Limb (tissue), 2 donors: ENCODE data around the gene ZDHHC18.
A peak's percentile ranks its signal among the peaks of the same experiment; 100 is the strongest.

Source experiments
- DNase-seq, 2 donors: peaks; one replicate each; pipeline ENCODE4 v3.0.0-alpha.2; 2016; ENCODE audit errors: extremely low spot score in 2 of 2

Gene ZDHHC18, protein sequence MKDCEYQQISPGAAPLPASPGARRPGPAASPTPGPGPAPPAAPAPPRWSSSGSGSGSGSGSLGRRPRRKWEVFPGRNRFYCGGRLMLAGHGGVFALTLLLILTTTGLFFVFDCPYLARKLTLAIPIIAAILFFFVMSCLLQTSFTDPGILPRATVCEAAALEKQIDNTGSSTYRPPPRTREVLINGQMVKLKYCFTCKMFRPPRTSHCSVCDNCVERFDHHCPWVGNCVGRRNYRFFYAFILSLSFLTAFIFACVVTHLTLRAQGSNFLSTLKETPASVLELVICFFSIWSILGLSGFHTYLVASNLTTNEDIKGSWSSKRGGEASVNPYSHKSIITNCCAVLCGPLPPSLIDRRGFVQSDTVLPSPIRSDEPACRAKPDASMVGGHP

DNA sequence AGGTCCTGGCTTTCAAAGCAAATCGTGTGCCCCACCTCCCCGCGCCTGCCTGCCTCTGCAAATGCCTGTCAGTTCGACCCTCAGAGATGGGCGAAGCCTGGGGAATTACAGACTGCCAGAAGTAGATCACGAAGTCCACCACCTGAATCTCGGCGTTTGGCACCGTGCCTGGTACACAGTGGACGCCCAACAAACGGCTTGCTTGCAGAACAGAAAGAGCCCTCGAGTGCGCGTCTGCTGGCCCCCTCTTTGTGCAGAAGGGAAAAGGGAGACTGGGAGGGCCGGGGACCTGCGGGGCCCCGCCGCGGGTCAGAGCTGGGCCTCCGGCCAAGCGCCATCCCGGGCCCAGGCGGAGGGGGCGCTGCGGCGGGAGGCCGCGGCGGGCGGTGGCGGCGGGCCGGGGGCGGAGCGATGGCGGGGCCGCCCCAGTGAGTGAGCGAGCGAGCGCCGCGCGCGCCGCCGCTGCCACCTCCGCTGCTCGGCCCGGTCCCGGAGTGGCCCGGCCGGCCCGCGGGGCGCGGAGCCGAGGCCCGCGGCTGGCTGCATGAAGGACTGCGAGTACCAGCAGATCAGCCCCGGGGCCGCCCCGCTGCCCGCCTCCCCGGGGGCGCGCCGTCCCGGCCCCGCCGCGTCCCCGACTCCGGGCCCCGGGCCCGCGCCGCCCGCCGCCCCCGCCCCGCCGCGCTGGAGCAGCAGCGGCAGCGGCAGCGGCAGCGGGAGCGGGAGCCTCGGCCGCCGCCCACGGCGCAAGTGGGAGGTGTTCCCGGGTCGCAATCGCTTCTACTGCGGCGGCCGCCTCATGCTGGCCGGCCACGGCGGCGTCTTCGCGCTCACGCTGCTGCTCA lies at the start of gene ZDHHC18:
Gene ZDHHC18 (plus strand): TSS at position 428 of the 845 bp plus-strand sequence. CDS start 117 bp downstream, at position 545.
- DNase-seq, result peak; percentile 54 to 88

DNA sequence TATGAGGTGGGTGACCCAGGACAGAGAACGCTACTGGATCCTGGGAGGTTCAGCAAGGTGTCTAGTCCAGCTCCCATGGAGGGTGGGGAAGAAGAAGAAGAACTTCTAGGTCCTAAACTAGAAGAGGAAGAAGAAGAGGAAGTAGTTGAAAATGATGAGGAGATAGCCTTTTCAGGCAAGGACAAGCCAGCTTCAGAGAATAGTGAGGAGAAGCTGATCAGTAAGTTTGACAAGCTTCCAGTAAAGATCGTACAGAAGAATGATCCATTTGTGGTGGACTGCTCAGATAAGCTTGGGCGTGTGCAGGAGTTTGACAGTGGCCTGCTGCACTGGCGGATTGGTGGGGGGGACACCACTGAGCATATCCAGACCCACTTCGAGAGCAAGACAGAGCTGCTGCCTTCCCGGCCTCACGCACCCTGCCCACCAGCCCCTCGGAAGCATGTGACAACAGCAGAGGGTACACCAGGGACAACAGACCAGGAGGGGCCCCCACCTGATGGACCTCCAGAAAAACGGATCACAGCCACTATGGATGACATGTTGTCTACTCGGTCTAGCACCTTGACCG lies 47.3 kb upstream of the ZDHHC18 start:
- no peak for DNase-seq

DNA sequence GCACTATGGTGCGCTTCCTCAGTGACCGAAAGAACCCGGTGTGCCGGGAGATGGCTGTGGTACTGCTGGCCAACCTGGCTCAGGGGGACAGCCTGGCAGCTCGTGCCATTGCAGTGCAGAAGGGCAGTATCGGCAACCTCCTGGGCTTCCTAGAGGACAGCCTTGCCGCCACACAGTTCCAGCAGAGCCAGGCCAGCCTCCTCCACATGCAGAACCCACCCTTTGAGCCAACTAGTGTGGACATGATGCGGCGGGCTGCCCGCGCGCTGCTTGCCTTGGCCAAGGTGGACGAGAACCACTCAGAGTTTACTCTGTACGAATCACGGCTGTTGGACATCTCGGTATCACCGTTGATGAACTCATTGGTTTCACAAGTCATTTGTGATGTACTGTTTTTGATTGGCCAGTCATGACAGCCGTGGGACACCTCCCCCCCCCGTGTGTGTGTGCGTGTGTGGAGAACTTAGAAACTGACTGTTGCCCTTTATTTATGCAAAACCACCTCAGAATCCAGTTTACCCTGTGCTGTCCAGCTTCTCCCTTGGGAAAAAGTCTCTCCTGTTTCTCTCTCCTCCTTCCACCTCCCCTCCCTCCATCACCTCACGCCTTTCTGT lies 46.0 kb upstream of the ZDHHC18 start:
- no peak for DNase-seq

DNA sequence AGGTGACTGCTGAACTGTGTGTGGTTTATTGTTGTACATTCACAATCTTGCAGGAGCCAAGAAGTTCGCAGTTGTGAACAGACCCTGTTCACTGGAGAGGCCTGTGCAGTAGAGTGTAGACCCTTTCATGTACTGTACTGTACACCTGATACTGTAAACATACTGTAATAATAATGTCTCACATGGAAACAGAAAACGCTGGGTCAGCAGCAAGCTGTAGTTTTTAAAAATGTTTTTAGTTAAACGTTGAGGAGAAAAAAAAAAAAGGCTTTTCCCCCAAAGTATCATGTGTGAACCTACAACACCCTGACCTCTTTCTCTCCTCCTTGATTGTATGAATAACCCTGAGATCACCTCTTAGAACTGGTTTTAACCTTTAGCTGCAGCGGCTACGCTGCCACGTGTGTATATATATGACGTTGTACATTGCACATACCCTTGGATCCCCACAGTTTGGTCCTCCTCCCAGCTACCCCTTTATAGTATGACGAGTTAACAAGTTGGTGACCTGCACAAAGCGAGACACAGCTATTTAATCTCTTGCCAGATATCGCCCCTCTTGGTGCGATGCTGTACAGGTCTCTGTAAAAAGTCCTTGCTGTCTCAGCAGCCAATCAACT lies 45.2 kb upstream of the ZDHHC18 start:
- no peak for DNase-seq

DNA sequence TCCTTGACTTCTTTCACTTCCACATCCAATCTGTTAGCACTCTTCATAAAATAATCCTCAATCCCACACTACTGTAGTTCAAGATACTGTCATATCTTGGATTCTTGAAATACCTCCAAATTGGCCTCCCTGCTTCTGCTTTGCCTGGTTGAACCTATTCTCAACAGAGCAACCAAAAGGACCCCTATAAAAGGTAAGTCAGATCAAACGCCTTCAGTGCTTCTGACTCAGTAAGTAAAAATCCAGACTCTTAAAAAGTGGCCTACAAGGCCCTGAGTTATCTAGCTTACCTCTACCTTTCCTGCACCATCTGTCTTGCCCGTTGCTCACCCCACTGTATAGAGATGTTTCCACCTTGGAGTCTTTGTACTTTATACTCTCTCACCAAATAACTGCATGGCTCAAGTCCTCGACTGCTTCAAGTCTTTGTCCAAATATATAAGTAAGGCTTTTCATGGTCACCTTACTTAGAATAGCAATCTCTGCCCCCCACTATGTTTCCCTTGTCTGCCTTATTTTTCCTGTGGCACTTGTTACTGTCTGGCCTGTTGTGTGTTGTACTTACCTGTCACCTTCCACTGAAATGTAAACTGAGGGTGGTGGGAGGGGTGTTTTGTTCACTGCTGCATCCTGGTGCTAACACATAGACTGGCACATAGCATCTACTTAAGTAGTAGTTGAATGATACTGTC lies 43.8 kb upstream of the ZDHHC18 start:
- no peak for DNase-seq

DNA sequence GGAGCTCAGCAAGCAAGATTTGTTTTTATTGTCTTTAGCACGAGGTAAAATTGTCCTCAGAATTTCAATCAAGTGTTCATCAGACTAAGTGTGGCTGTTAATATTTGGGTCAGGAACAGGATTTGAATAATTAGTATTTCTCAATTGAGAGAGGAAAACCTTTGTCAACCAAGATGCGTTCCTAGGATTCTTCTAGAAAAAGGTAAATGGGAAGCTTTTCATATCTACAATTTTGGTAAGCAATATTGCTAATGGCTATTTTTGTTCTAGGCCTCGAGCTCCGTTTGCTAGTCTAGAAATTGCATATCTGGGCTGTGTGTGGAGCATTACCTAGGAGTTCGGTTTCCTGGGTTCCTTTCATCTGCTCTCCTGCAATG lies 42.9 kb upstream of the ZDHHC18 start:
- DNase-seq, result no peak

DNA sequence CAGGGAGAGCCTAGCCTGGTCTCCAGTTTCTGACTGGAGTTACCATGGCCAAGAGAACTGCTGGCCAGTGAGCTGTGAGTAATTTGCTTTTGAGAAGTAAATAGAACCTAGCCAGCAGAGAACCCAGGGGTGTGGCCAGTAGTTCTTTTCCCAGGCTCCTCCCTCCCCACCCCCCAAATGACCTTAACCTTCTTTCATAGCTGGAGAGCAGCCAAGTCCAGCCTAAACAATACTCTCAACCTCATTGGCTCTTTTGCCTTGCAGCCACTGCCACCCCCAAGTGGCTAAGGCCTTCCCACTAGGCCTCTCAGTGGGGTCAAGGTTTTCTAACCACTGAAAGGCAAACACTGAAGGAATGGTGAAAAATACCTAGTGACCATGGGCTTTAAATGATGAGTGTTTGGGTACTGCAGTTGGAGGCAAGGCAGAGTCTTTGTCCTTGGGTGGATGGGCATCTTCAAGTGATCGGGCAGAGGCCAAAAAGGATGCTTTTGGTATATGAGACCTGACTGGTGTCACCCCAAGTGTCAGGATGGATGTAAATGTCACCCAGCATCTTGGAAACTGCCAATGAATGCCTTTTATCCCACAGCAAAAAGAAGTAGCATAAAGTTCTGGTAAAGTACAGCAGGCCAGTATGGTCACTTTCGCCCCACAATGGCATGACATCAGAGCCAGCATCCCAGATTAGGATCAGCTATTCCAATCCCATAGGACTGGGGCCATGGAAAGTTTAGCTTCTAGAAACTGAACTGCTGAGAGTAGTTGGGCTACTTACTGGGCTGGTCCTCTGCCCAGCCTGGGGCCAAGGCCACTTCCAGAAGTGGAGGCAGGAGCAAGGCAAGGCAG lies 42.2 kb upstream of the ZDHHC18 start:
- no peak for DNase-seq

DNA sequence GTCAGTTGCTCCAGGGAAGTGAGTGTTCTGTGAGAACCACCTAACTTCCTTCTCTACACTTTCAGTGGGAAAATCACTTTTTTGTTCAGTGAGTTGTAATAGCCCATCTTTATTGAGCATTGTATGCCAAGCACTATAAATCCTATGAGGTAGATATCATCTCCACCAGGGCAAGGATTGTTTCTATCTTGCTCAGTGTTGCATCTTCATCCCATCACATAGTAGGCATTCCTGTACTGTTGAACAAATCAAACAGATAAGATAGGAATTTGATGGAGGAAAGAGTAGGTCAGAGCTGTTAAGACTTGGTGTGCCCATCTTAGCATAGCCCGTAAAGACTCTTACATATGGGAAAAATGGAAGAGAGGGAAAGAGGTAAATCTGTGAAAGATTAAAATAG lies 41.6 kb upstream of the ZDHHC18 start:
- DNase-seq, result no peak

DNA sequence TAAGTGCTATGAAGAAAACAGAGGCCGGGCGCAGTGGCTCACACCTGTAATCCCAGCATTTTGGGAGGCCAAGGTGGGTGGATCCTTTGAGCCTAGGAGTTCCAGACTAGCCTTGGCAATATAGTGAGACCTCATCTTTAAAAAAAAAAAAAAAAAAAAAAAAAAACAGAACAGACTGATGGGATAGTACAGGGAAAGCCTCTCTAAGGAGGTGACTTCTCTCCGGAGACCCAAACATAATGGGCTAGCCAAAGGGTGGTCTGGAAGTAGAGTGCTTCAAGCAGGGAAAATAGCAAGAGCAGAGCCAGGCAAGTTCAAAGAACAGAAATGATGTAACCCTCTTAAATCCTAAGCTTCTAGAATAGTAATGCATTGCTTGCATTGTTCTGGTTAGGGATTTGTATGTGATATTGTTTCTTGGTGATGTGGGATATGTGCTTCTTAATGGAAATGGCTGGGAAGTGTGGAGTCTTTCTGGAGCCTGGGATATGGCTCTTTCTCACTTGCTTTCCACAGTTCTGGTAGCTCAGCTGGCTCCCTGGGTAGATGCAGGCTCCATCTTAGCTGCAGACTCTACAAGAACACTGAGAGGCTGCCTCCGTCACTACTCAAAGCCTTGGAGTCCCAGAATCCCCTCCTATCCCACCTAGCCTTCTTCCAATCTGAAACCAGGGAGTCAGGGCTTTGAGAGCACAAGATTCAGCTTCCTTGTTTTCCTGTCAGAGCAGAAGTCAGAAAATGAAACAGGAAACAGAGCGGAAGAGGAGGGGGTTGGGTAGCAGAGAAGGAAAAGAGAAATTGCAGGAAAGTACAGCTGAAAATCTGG lies 40.7 kb upstream of the ZDHHC18 start:
- DNase-seq, result peak in 1 of 2 donors; percentile 25

DNA sequence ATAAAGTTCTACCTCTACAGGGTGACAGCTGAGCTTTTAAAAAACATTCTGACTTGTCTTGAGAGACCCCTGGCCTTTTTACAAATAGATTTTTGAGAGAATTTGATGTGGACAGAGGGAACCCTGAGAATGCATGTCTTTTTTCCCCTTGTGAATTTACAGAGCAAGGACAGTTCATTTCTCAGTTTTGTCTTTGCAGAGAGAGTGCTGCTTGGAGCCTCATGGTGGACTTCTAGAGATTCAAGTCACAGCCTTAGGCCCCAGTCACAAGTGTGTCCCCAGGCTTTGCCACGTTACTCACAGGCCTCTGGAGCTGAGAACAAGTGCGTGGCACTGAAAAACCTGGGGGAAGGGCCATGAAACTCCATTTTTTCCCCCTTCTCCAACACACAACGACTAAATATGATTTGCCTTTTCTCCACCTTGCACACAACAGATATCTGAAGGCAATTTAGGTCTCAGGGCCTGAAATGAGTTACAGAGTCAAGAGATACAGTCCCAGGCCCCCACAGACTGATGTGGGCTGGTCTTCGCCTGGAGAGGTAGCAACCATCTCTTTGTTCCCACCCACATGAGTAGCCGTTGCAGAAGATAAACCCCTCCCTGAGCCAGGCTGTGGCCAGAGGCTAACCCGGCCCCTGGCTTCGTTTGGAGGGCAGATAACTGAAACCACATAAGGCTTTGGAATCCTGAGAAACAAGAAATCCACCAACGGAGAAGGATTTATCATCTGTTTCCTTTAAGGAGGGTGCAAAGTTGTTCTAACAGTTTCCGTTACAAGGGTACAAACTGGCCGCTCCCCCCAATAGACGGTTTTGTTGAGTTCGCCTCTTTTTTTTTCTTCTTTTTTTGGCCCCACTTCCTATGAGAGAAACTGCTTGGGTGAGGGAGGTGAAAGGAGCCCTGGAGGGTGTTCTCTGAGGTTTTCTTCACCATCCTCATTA lies 39.8 kb upstream of the ZDHHC18 start:
- peak; percentile 38 to 45 for DNase-seq

DNA sequence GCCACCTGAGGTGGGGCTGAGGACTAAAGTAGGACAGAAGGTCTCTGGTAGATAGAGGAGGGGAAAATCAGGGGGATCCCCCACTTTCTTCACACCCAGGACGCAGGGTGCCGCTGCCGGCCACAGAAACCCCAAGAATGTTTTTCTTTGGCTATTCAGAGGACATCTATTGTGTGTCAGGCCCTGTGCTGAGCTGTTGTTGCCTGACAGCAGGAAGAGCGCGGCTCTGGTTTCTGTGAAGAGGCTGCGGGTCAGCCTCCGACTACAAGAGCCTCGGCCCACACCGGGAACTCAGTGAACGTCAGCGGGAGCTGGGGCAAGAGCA lies 39.1 kb upstream of the ZDHHC18 start:
- DNase-seq, result no peak

DNA sequence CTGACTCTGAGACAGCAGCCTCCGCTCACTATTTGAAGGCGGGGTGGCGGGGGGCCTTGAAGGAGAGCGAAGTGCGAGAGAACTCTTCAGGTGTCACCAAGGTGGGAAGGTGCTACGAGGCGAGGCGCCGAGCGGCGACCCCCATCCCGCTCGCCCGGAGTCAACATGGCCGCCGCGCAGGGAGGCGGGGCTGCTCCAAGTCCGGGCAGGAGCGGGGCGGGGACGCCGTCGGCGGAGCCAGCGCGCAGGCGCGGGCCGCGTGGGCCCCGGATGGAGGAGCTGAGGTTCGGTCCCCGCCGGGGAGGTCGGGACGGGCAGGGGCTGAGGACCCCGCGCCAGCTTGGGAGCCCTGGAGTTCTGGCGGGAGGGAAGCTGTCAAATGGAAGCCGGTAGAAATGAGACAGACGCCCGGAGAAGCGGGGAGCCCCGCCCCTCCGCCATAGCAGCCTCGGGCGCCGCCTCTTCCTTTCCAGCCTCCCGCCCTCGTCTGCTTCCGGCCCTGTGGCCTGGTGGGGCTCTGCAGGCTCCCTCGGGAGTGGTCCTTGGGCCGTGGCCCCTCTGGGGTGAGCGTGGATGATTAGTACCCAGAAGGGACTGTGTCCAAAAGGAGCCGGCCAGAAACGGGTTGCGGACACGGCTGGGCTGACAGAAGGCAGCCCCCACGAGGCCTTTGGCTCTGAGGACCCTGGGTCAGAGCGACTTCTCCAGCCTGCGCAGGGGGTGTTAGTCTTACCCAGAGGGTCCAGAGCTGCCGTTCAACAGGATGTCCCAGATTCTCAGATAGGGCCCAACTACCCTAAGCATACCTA lies 38.6 kb upstream of the ZDHHC18 start, which contains the start of gene PIGV:
Gene PIGV (plus strand): TSS at position 245 of the 809 bp plus-strand sequence. CDS start 2,866 bp downstream, outside the sequence.
- peak; percentile 91 to 96 for DNase-seq

DNA sequence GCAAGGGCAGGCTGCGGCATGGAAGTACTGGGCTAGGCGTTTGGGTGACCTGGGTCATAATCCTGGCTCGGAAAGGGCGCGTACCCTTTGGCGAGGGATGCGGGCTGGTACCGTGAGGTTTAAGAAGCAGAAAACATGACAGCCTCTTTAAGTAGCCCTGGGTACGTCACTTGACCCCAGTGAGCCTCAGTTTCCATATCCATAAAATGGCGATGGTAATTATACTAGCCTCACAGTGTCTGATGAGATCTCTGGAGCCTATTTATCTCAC lies 38.0 kb upstream of the ZDHHC18 start:
- DNase-seq, result no peak

DNA sequence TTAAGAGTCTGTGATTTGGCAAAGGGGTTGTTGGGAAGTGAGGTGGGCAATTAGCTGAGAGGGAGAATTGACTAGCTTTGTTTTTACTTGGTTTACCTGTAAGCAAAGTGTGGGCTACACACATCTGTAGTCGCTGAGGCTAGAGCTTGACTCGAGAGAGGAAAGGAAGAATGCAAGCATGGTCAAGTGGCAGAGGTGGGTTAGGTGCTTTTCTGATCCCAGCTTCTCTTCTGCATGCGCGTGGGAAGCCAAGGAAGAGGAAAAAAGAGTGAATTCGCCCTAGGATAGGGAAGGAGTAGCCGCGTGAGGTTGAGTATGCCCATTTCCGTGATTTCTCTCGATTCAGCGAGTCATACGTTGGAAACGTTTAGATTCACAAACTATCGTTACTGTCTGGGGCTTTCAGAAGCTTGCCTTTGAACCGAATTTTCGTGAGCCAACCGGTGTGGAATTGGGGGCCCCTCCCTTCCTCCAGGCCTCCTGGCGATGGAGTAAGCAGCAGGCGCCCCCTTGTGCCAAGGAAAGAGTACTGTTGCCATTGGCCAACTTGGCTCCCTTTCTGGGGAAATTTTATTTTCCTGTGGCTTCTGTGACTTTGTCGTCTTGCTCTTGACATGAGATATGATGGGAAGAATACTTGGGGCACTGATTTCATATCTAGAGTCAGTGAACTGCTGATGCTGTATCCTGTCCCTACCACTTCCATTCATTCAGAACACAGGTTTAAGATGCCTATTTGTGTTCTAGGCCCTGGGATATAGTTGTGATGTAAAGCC lies 37.5 kb upstream of the ZDHHC18 start:
- DNase-seq, result peak; percentile 87 to 91

DNA sequence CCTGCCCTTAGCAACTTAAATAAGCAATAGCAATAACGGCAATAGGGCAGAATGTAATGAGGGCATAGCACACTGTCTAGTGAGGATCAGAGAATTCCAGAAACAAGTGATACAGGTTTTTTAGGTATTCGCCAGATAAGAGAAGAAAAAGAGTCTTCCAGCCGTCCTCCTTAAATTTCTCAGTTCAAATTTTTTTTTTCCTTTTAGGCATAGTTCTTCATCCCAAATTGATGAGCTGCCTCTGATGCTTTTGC lies 36.9 kb upstream of the ZDHHC18 start:
- DNase-seq, result no peak

DNA sequence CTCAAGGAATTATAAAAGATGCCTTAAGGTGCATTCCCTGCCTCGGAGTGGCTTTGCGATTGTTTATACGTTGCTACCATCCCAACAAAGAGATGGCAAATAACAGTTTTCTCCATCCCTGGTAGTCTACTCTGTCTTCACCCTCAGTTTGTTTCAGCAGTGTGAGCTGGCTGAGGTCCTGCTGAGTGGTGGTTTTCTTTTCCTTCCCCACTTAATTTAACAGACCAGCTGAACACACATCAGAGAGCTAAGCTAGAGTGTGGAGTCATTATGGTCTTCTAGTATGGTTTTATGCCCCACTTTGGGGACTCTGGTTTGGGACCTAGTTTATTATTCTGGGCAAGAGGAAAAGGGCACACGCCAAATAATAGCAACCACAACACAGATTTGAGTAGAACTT lies 36.6 kb upstream of the ZDHHC18 start:
- DNase-seq, result no peak

DNA sequence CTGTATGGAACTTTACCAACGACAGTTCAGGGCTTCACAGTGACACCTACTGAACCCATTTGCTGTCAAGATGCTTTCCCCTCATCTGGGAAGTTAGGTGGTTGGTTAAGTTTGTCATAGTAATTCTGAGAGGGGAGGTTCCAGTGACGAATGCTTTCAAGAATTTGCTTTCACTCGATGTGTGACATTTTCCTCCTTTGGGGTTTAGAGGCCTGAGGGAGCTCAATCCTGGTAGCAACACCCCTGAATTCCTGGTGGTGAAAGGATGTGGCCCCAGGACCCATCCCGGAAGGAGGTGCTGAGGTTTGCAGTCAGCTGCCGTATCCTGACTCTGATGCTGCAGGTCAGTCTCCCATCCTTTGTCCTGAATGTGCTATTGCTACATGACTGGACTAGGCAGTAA lies 35.9 kb upstream of the ZDHHC18 start:
- DNase-seq, result no peak
